ENCODE results near the gene UHRF1.

- TF ChIP-seq EZH2phosphoT487 (IDR thresholded peaks at IDR 0.05; ENCODE audit: borderline replicate concordance, low read depth) (no peak), TEAD4 (IDR thresholded peaks at IDR 0.05; ENCODE audit: borderline replicate concordance, insufficient read depth) (no peak), SMC3 (IDR thresholded peaks at IDR 0.05; ENCODE audit: low read depth, low read length) (no peak), FOXJ3 (CRISPR knock-in tag; IDR thresholded peaks at IDR 0.05) (no peak), SIN3A (IDR thresholded peaks at IDR 0.05; ENCODE audit: borderline replicate concordance, low read depth, low read length) (no peak), JUND (IDR thresholded peaks at IDR 0.05) (no peak)
- TF ChIP-seq, protein P1, sequence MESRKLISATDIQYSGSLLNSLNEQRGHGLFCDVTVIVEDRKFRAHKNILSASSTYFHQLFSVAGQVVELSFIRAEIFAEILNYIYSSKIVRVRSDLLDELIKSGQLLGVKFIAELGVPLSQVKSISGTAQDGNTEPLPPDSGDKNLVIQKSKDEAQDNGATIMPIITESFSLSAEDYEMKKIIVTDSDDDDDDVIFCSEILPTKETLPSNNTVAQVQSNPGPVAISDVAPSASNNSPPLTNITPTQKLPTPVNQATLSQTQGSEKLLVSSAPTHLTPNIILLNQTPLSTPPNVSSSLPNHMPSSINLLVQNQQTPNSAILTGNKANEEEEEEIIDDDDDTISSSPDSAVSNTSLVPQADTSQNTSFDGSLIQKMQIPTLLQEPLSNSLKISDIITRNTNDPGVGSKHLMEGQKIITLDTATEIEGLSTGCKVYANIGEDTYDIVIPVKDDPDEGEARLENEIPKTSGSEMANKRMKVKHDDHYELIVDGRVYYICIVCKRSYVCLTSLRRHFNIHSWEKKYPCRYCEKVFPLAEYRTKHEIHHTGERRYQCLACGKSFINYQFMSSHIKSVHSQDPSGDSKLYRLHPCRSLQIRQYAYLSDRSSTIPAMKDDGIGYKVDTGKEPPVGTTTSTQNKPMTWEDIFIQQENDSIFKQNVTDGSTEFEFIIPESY (IDR thresholded peaks at IDR 0.05; ENCODE audit: borderline replicate concordance, low read depth): no peak
- TF ChIP-seq, protein P2, sequence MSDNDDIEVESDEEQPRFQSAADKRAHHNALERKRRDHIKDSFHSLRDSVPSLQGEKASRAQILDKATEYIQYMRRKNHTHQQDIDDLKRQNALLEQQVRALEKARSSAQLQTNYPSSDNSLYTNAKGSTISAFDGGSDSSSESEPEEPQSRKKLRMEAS (IDR thresholded peaks at IDR 0.05; ENCODE audit: low read depth): no peak
- TF ChIP-seq, protein P3, sequence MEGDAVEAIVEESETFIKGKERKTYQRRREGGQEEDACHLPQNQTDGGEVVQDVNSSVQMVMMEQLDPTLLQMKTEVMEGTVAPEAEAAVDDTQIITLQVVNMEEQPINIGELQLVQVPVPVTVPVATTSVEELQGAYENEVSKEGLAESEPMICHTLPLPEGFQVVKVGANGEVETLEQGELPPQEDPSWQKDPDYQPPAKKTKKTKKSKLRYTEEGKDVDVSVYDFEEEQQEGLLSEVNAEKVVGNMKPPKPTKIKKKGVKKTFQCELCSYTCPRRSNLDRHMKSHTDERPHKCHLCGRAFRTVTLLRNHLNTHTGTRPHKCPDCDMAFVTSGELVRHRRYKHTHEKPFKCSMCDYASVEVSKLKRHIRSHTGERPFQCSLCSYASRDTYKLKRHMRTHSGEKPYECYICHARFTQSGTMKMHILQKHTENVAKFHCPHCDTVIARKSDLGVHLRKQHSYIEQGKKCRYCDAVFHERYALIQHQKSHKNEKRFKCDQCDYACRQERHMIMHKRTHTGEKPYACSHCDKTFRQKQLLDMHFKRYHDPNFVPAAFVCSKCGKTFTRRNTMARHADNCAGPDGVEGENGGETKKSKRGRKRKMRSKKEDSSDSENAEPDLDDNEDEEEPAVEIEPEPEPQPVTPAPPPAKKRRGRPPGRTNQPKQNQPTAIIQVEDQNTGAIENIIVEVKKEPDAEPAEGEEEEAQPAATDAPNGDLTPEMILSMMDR (IDR thresholded peaks at IDR 0.05): no peak
- TF ChIP-seq, protein P4, sequence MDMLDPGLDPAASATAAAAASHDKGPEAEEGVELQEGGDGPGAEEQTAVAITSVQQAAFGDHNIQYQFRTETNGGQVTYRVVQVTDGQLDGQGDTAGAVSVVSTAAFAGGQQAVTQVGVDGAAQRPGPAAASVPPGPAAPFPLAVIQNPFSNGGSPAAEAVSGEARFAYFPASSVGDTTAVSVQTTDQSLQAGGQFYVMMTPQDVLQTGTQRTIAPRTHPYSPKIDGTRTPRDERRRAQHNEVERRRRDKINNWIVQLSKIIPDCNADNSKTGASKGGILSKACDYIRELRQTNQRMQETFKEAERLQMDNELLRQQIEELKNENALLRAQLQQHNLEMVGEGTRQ (IDR thresholded peaks at IDR 0.05; ENCODE audit: borderline replicate concordance, low read depth, low read length): no peak
- TF ChIP-seq, protein P5, sequence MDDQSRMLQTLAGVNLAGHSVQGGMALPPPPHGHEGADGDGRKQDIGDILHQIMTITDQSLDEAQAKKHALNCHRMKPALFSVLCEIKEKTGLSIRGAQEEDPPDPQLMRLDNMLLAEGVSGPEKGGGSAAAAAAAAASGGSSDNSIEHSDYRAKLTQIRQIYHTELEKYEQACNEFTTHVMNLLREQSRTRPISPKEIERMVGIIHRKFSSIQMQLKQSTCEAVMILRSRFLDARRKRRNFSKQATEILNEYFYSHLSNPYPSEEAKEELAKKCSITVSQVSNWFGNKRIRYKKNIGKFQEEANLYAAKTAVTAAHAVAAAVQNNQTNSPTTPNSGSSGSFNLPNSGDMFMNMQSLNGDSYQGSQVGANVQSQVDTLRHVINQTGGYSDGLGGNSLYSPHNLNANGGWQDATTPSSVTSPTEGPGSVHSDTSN (IDR thresholded peaks at IDR 0.05): no peak
These were observed 7.2 kb downstream of the UHRF1 start for GRCh38 chr19:4916292-4917082.

Measured in SK-N-SH (cell line).